ENCODE data around the gene CNTN4.
A peak's percentile ranks its signal among the peaks of the same experiment; 100 is the strongest.

The CNTN4 gene

GRCh38 chr3:2823437-2824211, 725.0 kb downstream of the CNTN4 start:
- Histone ChIP-seq H4K20me1 (no peaks in the 10 kb centered on the region), H3K9ac (no peak overlapping the region), H3K4me2 (peak overlapping the region in 4 of 11 experiments; percentile 3 to 32 (median 14); a peak in 2 of 22 replicates)

GRCh38 chr3:2826036-2826435, 727.4 kb downstream of the CNTN4 start:
- Histone ChIP-seq H3K4me1 (peaks cover 0 to 14% (median 0%) of the 10 kb centered on the region in 10 experiments; a peak in 5 of 20 replicates), H3K4me3 (no peak overlapping the region), H3K27me3 (no peaks in the 10 kb centered on the region), H3K36me3 (no peaks in the 10 kb centered on the region), H3K9me3 (replicated peaks in 1 of 11) (no peaks in the 10 kb centered on the region), H3K9ac (no peak overlapping the region), H3K4me2 (no peak overlapping the region), H3K27ac (no peak overlapping the region), H4K20me1 (no peaks in the 10 kb centered on the region)
- TF ChIP-seq Cebpa-rat (IDR thresholded peaks at IDR 0.05), result no peak

More at GRCh38 chr3:2823437-2824211, 725.0 kb downstream of the CNTN4 start:
- Histone ChIP-seq H3K4me3 (no peak overlapping the region), H3K9me3 (replicated peaks in 1 of 11) (no peaks in the 10 kb centered on the region), H3K36me3 (no peaks in the 10 kb centered on the region), H3K4me1 (peaks cover 0 to 14% (median 0%) of the 10 kb centered on the region in 10 experiments; a peak in 5 of 20 replicates), H3K27ac (no peak overlapping the region), H3K27me3 (no peaks in the 10 kb centered on the region)
- TF ChIP-seq Cebpa-rat (IDR thresholded peaks at IDR 0.05), result no peak

DNA sequence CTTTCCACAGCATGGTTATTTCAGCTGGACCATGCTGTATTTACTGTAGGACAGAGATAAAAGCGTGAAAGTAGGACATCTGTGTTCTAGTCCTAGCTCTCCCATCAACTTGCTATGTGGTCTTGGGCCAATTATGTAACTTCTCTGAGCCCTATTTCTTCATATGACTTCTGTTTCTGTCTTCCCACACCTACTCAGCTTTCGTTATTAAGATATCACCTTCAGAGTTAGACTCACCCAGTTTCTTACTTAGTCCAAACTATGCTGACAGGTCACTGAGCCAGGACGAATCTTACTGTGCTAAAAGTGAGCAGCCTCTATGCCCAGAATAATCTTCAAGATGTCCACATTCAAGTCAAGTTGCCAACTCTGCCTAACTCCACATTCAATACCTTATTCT, 727.8 kb downstream of the CNTN4 start:
- Histone ChIP-seq H4K20me1 (no peaks in the 10 kb centered on the region), H3K36me3 (no peaks in the 10 kb centered on the region), H3K4me1 (peaks cover 0 to 14% (median 0%) of the 10 kb centered on the region in 10 experiments; a peak in 5 of 20 replicates), H3K27ac (no peak overlapping the region), H3K4me3 (no peak overlapping the region), H3K9me3 (replicated peaks in 1 of 11) (no peaks in the 10 kb centered on the region), H3K9ac (no peak overlapping the region), H3K4me2 (no peak overlapping the region), H3K27me3 (no peaks in the 10 kb centered on the region)
- no peak for TF ChIP-seq Cebpa-rat (IDR thresholded peaks at IDR 0.05)

DNA sequence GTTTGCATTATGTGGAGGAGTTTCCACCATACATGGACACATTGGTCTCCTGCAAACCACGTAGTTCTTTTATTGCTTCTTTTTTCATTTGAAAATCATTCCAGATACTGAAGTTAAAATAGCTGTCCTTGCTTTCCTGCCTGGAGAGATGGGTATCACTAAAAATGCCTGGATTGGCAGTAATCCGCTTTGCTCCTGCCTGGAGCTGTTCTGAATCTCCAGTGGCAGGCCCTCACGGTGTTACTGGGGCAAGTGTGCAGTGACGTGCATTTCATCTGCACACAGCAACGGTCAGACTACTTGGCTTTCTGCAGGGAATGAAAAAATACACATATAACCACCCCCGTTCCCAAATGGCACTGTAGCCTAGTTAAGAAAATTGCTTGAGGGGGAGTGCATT, 738.6 kb downstream of the CNTN4 start:
- no peak overlapping the region for H3K4me2 ChIP-seq
- no peak overlapping the region for H3K9ac ChIP-seq
- H3K27me3 ChIP-seq, result no peaks in the 10 kb centered on the region
- H3K27ac ChIP-seq, result no peak overlapping the region
- H3K9me3 ChIP-seq (replicated peaks in 1 of 11), result no peaks in the 10 kb centered on the region
- no peak for TF ChIP-seq Cebpa-rat (IDR thresholded peaks at IDR 0.05)
- H4K20me1 ChIP-seq, result no peaks in the 10 kb centered on the region
- H3K4me3 ChIP-seq, result no peak overlapping the region
- H3K36me3 ChIP-seq, result no peaks in the 10 kb centered on the region
- H3K4me1 ChIP-seq, result no peaks in the 10 kb centered on the region

- no peaks in the 10 kb centered on the region for H3K4me1 ChIP-seq
- TF ChIP-seq Cebpa-rat (IDR thresholded peaks at IDR 0.05), result no peak
- no peak overlapping the region for H3K4me3 ChIP-seq
- H3K27ac ChIP-seq, result no peak overlapping the region
- no peaks in the 10 kb centered on the region for H4K20me1 ChIP-seq
- no peak overlapping the region for H3K9ac ChIP-seq
- no peaks in the 10 kb centered on the region for H3K9me3 ChIP-seq (replicated peaks in 1 of 11)
- H3K36me3 ChIP-seq, result no peaks in the 10 kb centered on the region
- H3K27me3 ChIP-seq, result no peaks in the 10 kb centered on the region
- H3K4me2 ChIP-seq, result no peak overlapping the region
These were observed 739.2 kb downstream of the CNTN4 start for GRCh38 chr3:2837910-2838309.

- no peaks in the 10 kb centered on the region for H3K27me3 ChIP-seq
- H3K27ac ChIP-seq, result no peak overlapping the region
- H3K4me3 ChIP-seq, result no peak overlapping the region
- no peaks in the 10 kb centered on the region for H3K9me3 ChIP-seq (replicated peaks in 1 of 11)
- no peak overlapping the region for H3K4me2 ChIP-seq
- H3K9ac ChIP-seq, result no peak overlapping the region
- no peak for TF ChIP-seq Cebpa-rat (IDR thresholded peaks at IDR 0.05)
- no peaks in the 10 kb centered on the region for H3K4me1 ChIP-seq
- no peaks in the 10 kb centered on the region for H3K36me3 ChIP-seq
- no peaks in the 10 kb centered on the region for H4K20me1 ChIP-seq
These were observed 740.0 kb downstream of the CNTN4 start for GRCh38 chr3:2838546-2839157.

DNA sequence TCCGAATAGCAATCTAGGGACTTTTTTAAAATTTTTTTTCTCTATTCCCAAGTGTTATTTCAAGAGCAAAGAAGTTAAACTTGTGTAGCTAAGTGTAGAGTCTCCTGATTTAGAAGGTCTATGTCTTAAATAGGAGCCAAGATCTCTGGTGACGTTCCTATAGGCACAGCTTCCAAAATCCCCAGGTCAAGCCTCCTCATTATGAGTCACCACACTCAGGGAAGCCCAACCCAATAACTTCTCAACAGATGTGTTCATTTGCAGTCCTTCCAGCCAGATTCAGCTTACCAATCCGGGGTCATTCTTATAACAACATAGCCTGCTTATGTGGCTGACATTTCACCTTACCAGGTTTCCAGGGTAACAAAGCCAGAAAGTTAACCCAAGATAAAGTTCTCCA, 741.2 kb downstream of the CNTN4 start:
- Histone ChIP-seq H3K9me3 (replicated peaks in 1 of 11) (no peaks in the 10 kb centered on the region), H3K27ac (no peak overlapping the region), H4K20me1 (no peaks in the 10 kb centered on the region), H3K4me1 (no peaks in the 10 kb centered on the region), H3K9ac (no peak overlapping the region), H3K4me2 (no peak overlapping the region), H3K36me3 (no peaks in the 10 kb centered on the region), H3K4me3 (no peak overlapping the region), H3K27me3 (no peaks in the 10 kb centered on the region)
- no peak for TF ChIP-seq Cebpa-rat (IDR thresholded peaks at IDR 0.05)

DNA sequence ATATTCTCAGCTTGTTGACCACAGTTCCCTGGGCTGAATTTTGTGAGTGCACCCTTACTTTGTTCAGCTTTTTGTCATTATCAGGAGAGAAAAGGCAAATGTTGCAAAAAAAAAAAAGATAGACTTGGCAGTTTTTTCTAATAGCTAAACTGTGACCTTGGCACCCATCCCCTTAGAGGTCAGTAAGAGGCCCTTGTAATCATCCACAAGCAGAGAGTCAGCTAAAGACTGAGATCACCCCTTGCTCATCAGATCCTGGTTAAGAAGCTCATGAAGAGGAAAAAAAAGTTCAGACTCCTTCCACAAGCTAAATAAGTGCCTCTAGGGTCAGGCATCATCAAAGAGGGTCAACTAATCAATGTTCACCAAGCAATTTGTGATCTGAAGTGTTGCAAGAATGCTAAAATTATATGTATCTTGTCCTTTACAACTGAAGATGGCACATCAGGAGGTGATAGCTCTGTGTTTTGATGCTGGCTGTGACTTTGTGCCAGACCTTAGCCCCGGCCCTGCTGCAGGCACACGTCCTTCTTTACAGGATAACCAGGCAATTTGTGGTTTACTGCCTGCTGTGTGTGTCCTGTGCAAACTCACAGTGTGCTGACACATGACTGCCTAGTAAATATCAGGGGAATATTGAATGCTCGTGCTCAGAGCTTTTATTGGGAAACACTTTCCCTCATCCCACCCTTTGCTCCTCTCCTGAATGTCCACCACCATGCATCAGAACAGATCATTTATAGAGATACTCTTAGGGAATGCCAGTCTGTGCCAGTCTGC, 748.6 kb downstream of the CNTN4 start:
- Histone ChIP-seq H3K36me3 (no peaks in the 10 kb centered on the region), H3K9ac (no peak overlapping the region), H3K4me1 (peaks cover 0 to 4% (median 0%) of the 10 kb centered on the region in 10 experiments; a peak in 2 of 20 replicates), H3K27me3 (no peaks in the 10 kb centered on the region), H3K4me2 (no peak overlapping the region), H4K20me1 (no peaks in the 10 kb centered on the region), H3K9me3 (replicated peaks in 1 of 11) (peaks cover 0 to 12% (median 0%) of the 10 kb centered on the region in 11 experiments; a peak in 2 of 22 replicates), H3K27ac (no peak overlapping the region), H3K4me3 (no peak overlapping the region)
- no peak for TF ChIP-seq Cebpa-rat (IDR thresholded peaks at IDR 0.05)

DNA sequence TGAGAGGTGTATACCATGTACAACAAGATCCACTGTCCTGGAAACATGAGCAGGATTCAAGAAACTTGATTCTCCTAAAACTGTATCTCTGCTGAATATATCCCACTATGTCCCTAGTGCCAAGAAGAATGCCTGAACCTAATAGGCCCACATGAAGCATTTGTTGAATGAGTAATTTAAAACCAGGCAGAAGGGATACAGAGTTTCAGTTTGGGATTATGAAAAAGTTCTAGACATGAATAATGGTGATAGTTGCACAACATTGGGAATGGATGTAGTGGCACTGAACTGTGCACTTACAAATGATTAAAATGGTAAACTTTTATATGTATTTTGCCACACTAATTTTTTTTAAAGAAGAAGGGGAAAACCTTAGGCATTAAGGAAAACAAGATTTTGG, 750.4 kb downstream of the CNTN4 start:
- no peak overlapping the region for H3K9ac ChIP-seq
- H3K27me3 ChIP-seq, result no peaks in the 10 kb centered on the region
- no peak overlapping the region for H3K27ac ChIP-seq
- H3K9me3 ChIP-seq (replicated peaks in 1 of 11), result peaks cover 0 to 12% (median 0%) of the 10 kb centered on the region in 11 experiments; a peak in 2 of 22 replicates
- H3K4me2 ChIP-seq, result no peak overlapping the region
- H4K20me1 ChIP-seq, result no peaks in the 10 kb centered on the region
- no peak for TF ChIP-seq Cebpa-rat (IDR thresholded peaks at IDR 0.05)
- H3K4me3 ChIP-seq, result no peak overlapping the region
- H3K36me3 ChIP-seq, result no peaks in the 10 kb centered on the region
- peaks cover 0 to 4% (median 0%) of the 10 kb centered on the region in 10 experiments; a peak in 2 of 20 replicates for H3K4me1 ChIP-seq
